ENCODE measurements around the gene ZNF648.
"Not testable (repeated sequence)": the region's sequence is repeated elsewhere in the genome, so short reads cannot be mapped to it uniquely, and the experiment has no call there.

Gene ZNF648

GRCh38 chr1:182069028-182069466, 7.5 kb upstream of the ZNF648 start:
- peak; percentile 12 for DNase-seq

GRCh38 chr1:182066934-182067333, 5.4 kb upstream of the ZNF648 start:
- no peak for DNase-seq

- DNase-seq: no peak
These were observed 3.8 kb upstream of the ZNF648 start for GRCh38 chr1:182065126-182065845.

GRCh38 chr1:182064611-182065010, 3.1 kb upstream of the ZNF648 start:
- no peak for DNase-seq

GRCh38 chr1:182062223-182062622, 711 bp upstream of the ZNF648 start:
- no peak for DNase-seq

GRCh38 chr1:182060877-182061276, 635 bp downstream of the ZNF648 start:
- no peak for DNase-seq

- DNase-seq: no peak
These were observed 1.6 kb downstream of the ZNF648 start for GRCh38 chr1:182059936-182060335.

GRCh38 chr1:182056601-182057366, 4.7 kb downstream of the ZNF648 start:
- DNase-seq: no peak

GRCh38 chr1:182054698-182055326, 6.7 kb downstream of the ZNF648 start:
- peak; percentile 13 for DNase-seq

GRCh38 chr1:182052355-182052754, 9.2 kb downstream of the ZNF648 start:
- DNase-seq: no peak

- DNase-seq: no peak
These were observed 9.6 kb downstream of the ZNF648 start for GRCh38 chr1:182051938-182052337.

- DNase-seq: no peak
These were observed 10.7 kb downstream of the ZNF648 start for GRCh38 chr1:182050481-182051448.

GRCh38 chr1:182048562-182048961, 12.9 kb downstream of the ZNF648 start:
- no peak for DNase-seq

GRCh38 chr1:182046763-182047162, 14.7 kb downstream of the ZNF648 start:
- DNase-seq: no peak

- DNase-seq: not testable (repeated sequence)
These were observed 16.0 kb downstream of the ZNF648 start for GRCh38 chr1:182045481-182045880.

- DNase-seq: no peak
These were observed 19.9 kb downstream of the ZNF648 start for GRCh38 chr1:182041615-182042014.

- no peak for DNase-seq
These were observed 23.3 kb downstream of the ZNF648 start for GRCh38 chr1:182038220-182038619.

GRCh38 chr1:182035097-182035770, 26.3 kb downstream of the ZNF648 start:
- DNase-seq: no peak

GRCh38 chr1:182032251-182032650, 29.3 kb downstream of the ZNF648 start:
- no peak for DNase-seq

- DNase-seq: peak; percentile 88
These were observed 31.9 kb downstream of the ZNF648 start for GRCh38 chr1:182029379-182030331.

- no peak for DNase-seq
These were observed 32.5 kb downstream of the ZNF648 start for GRCh38 chr1:182029002-182029378.

All from fibroblast of skin of abdomen (primary cell).